ENCODE data around the gene NRIP2.

DNA sequence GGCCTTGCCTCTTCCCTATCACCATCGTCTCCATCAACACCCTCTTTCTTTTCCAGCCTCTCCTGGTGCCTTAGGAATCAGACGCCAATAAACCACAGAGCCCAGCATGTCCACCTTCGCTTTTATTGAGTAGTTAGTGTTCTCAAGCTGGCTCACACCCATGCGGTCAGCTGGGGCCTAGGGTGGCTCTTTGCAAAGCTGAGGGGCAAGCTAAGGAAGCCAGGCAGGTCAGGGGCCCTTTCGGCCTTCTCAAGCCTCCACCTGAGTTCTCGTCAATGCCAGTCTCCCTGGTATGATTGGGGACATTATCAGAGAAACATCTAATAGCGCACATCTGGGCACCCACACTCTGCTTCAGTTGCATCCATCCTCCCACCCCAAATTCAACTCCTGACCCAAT, 22.7 kb upstream of the NRIP2 start:
- TF ChIP-seq, protein P1, sequence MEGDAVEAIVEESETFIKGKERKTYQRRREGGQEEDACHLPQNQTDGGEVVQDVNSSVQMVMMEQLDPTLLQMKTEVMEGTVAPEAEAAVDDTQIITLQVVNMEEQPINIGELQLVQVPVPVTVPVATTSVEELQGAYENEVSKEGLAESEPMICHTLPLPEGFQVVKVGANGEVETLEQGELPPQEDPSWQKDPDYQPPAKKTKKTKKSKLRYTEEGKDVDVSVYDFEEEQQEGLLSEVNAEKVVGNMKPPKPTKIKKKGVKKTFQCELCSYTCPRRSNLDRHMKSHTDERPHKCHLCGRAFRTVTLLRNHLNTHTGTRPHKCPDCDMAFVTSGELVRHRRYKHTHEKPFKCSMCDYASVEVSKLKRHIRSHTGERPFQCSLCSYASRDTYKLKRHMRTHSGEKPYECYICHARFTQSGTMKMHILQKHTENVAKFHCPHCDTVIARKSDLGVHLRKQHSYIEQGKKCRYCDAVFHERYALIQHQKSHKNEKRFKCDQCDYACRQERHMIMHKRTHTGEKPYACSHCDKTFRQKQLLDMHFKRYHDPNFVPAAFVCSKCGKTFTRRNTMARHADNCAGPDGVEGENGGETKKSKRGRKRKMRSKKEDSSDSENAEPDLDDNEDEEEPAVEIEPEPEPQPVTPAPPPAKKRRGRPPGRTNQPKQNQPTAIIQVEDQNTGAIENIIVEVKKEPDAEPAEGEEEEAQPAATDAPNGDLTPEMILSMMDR (conservative IDR thresholded peaks at IDR 0.05 in 1 of 2, IDR thresholded peaks at IDR 0.05 in 1 of 2; ENCODE audit: low read depth in 1 of 2, low read length in 2 of 2), result no peak
- no peak for TF ChIP-seq EZH2 (IDR thresholded peaks at IDR 0.05; ENCODE audit: low read length, missing control alignments)

All from fibroblast of lung (primary cell).